GM18519 (cell line): ENCODE data around the gene TNN.

Source experiments
- ATAC-seq: cut with Tn5 transposase; IDR thresholded peaks from one replicate; pipeline ENCODE4 v1.9.1; 2021; ENCODE audit warnings: mild to moderate bottlenecking, moderate library complexity; ENCODE audit not compliant: unreplicated experiment, low FRiP score

Gene TNN

GRCh38 chr1:175138579-175138978, 70.9 kb downstream of the TNN start:
- ATAC-seq: no peak

- ATAC-seq: no peak
Measured at GRCh38 chr1:175145899-175146528, 78.4 kb downstream of the TNN start.

DNA sequence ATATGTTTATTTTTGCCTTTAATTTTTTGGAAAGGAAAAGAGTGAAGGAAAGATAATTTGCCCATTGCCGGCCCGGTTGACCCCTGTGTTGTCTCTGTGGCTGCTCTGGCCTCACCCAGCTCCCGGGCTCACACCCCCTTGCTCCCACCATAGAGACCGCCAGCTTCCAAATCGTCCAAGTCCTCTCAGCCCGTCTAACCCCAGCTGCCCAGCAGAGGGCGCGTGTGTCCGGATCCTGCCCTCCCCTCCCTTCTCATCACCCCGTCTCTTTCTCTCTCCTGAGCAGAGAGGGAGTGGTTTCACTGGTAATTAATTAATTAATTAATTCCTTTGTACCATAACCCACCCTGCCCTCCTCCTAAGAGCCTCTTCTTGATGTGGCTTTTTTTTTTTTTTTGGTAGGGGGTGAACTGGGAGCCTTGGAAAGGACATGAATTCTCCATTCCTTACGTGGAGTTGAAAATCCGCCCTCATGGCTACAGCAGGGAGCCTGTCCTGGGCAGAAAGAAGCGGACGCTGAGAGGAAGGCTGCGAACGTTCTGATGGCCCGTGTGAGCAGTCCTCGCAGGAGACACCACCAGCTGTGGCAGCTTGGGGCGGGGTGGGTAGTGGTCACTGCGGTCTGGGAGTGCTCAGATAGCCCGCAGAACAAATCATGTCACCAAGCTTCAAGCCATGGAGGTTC, 79.0 kb downstream of the TNN start:
- ATAC-seq: no peak

DNA sequence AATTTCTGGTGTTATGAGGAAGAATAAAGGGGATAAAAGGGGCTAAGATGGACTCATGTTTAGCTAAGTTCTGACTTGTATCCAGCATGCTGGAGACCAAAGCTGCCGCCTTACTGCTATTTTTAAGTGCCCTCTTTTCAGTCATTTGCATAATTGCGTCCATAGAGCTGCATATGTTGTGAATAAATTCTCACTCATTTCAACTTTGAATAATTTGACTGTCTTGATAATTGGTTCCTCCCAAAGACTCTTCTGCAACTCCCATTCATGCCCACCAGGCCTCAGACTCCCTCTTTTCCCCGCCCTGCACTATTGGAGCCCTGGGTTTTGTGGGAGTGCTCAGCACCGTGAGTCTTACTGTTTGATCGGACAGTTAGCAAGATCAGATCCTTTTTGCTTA, 79.9 kb downstream of the TNN start:
- ATAC-seq: no peak

DNA sequence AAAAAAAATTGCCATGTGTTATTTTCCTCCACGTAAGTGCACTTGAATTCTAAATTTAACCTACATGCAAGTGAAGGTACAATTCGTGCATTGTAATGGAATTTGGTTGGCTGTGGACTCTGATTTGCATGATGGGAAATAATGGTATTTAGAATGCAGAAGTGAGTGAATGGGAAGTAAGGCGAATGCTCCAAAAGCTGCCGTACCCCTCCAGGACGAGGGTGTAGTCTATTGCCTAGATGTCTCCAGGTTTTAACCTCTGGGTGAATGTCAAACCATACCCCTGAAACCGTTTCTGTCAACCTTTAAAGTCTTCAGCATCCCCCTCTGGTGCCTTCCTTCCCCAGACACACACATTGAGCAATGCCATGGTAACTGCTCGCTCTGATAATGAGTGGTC, 80.4 kb downstream of the TNN start:
- no peak for ATAC-seq

DNA sequence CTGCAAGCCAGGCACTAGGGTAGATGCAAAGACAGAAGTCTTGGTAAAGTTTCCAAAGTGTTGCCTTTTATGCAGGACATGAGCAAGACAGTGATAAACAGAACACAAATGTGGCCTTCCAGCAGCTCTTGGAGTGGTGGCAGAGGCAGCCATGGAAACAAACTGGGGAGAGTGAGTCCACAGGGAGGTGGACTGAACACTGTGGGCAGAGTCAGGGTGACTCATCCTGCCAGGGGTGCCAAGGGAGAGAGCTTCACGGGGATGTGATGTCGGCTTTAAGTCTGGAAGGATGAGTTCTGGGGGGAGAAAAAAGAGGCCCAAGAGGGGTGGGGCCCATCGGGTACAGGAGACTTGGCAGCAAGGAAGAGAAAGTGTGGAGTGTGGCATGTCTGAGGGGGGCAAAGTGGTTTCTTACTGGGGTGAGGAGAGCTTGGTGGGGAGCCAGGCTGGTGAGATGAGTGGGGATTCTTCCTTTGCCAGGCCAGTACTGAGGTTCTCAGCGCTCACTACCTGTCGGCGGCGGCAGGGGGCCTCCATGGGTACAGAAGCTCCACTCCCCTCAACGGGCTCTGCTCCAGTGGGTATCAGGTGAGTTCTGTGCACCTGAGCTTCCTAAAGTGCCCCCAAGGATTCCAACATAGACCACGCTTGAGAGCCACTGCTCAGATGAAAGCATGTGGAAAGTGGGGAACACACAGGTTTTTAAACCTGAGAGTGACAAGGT, 83.1 kb downstream of the TNN start:
- no peak for ATAC-seq

GRCh38 chr1:175152006-175152652, 84.5 kb downstream of the TNN start:
- no peak for ATAC-seq

DNA sequence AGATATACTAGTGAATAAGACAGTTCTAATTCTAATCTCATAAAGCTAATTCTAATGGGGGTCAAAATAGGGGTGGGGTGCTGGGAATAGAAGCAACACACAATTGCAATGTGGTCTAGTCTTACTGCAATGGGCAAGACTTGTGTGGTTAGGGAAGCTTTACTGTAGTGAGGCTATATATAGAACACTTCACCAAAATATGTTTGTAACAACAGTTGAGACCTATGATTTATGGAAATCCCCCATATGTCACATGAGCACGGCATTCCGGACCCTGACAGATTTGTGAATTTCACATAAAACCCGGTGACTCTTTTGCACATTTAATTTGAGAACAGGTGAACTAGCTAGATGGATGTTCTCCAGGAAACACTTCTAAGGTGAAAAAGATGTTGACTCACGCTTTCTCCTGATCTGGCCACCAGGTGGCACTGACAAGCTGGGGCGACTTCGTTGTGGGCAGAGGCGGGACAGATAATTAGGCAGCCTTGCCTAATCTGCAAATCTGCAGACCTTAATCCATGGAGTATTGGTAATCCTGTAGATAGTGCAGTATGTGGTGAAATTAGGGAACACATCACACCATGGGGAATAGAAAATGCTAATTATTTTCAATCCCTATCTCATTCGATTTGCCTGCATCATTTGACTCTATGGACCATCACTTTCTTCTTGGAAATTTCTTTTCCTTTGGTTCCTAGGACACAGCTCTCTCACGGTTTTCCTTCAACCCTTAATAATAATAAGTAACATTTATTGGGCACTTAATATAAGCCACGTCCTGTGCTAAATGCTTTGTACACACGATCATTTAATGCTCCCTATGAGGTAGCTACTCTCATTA, 87.2 kb downstream of the TNN start:
- ATAC-seq: peak; percentile 38

GRCh38 chr1:175155473-175155856, 87.8 kb downstream of the TNN start:
- ATAC-seq: no peak

DNA sequence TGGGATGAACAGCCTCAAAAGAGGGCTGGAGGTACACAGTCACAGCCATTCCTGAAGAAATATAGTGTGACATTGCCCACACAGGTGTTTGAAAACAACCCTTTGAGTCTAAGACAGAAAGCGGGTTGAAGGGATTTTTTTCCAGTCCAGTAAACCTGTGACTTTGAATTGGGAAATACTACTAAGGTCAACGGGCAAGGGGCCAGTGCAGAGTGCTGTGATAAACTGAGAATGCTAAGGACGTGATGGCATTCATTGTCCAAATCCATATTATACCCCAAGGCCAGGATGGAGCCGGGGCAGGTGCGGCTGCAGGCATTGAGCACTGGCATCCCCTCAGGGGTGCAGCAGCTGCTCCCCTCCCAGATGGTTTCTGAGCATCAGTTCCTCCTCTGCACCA, 88.3 kb downstream of the TNN start:
- ATAC-seq: no peak

DNA sequence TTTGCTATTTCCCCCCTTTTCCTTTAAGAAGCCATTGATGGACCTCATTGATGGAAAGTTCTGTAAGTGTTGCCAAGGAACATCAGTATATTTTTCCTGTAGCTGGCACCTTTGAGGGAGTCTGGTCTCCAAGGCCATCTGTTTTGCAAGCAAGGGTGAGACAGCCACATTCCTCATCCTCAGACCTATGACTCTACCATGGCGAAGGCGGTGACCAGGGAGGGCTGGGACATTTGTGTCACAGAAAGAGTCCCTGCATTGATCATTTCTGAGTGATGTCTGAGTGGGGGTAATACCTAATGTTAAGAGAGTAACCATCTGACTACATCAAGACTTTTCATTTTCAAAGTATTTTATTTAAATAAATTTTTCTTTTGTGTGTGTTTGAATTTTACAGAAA, 89.6 kb downstream of the TNN start:
- ATAC-seq: no peak

- no peak for ATAC-seq
Measured at GRCh38 chr1:175158170-175158591, 90.5 kb downstream of the TNN start.

GRCh38 chr1:175162955-175163354, 95.3 kb downstream of the TNN start:
- no peak for ATAC-seq

DNA sequence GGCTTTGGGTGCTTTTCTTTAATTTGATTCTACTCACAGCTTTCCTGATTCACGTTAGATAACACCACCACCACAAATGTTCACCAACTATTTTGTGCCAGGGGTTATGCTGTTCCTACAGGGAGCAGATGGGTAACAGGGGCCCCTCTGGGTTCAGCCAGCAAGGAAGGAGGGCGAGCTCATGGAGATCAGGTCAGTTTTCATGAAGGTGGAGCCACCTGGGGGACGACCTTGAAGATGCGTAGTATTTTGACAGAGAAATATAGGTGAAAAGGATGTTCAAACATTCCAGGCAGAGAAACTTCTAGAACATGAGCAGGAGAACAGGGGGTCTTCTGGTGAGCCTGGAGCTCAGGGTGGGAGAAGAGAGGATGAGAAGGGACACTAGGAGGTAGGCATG, 96.1 kb downstream of the TNN start:
- no peak for ATAC-seq

GRCh38 chr1:175164751-175165150, 97.1 kb downstream of the TNN start:
- no peak for ATAC-seq

DNA sequence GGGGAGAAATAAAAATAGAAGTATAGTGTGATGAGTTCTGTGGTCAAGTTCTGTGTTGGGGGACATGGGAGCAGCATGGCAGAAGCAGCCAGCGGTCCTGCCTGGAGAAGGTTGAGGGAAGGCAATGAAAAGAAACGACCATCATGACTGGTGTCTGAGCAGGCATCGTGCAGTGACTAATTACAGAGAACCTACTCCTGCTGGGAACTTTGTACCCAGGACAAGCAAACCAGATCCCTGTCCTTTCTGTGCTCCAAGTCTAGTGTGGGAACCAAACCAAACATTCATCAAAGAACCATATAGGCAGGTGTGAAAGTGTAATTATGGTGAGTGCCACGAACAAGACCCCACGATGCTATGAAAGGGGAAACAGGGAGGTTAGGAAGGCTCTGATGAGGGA, 99.1 kb downstream of the TNN start:
- ATAC-seq: no peak

- ATAC-seq: no peak
Measured at GRCh38 chr1:175167861-175168260, 100.2 kb downstream of the TNN start.

GRCh38 chr1:175168782-175169181, 101.1 kb downstream of the TNN start:
- no peak for ATAC-seq

DNA sequence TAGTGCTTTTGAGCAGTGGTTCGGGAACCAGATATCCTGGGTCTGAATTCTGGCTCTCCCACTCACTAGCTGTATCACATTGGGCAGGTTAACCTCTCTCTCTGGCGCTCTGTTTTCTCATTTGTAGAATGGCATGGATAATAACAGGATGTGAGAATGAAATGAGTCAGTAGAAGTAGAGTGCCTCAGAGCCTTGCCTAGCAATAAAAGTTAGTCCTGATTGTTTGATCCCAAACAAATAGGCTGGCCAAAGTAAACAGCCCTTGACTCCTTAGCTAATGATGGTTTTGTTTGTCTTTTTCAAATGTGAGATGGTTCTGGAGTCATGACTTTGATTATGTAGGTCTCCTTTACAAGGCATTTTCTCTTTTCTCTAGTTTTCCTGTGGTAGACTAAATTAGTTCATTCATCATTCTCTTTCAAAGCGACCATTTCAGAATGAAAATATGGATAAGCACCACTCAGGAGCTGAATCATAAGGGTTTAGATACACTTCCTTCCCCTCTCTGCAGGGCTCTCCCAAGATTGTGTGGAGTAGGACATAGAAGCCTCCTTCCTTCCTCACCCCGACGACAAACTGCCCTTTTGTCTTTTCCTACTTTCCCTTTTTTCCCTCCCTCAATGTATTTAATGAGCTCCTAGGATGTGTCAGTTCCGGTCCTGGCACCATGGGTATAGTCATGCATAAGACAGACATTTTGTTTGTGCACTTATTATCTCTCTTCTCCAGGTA, 101.8 kb downstream of the TNN start:
- ATAC-seq: no peak
